GM23248 (cell line): Measurements from ENCODE around the gene ROM1. TPM values are rescaled to one million over a fixed set of nuclear protein-coding genes. Genes with fewer than 3 reads are reported as not detected.
A peak's percentile ranks its signal among the peaks of the same experiment; 100 is the strongest.

ENCODE experiments used
- DNase-seq: peaks from one replicate; pipeline ENCODE4 v3.0.0-alpha.2; 2015
- H2AFZ ChIP-seq: fragments of 200-600 bp; sonication (generic); 2 replicates; pipeline ENCODE4 v1.6.1; 2016; ENCODE audit warnings: antibody characterized with exemption
- H3F3A ChIP-seq: fragments of 200-600 bp; sonication (generic); 2 replicates; pipeline ENCODE4 v1.6.1; 2016; ENCODE audit warnings: mild to moderate bottlenecking, antibody characterized with exemption, mixed run types; ENCODE audit not compliant: insufficient read depth
- H3K27ac ChIP-seq: fragments of 200-600 bp; sonication (generic); 2 replicates; pipeline ENCODE4 v1.5.1; 2016; ENCODE audit warnings: mild to moderate bottlenecking
- H3K27me3 ChIP-seq: fragments of 200-600 bp; sonication (generic); replicated peaks from 2 replicates; pipeline ENCODE4 v1.6.1; 2016; ENCODE audit warnings: mild to moderate bottlenecking; ENCODE audit not compliant: insufficient read depth
- H3K36me3 ChIP-seq: fragments of 200-600 bp; sonication (generic); 2 replicates; pipeline ENCODE4 v1.6.1; 2016; ENCODE audit warnings: low read depth, mild to moderate bottlenecking
- H3K4me1 ChIP-seq: fragments of 200-600 bp; sonication (generic); 2 replicates; pipeline ENCODE4 v1.6.1; 2016; ENCODE audit warnings: mild to moderate bottlenecking; ENCODE audit not compliant: insufficient read depth
- H3K4me2 ChIP-seq: fragments of 200-600 bp; sonication (generic); one replicate; pipeline ENCODE4 v1.6.1; 2016; ENCODE audit warnings: mild to moderate bottlenecking; ENCODE audit not compliant: unreplicated experiment
- H3K4me3 ChIP-seq: fragments of 200-600 bp; sonication (generic); 2 replicates; pipeline ENCODE4 v1.5.1; 2016; ENCODE audit warnings: mild to moderate bottlenecking
- H3K79me2 ChIP-seq: fragments of 200-600 bp; sonication (generic); 2 replicates; pipeline ENCODE4 v1.6.1; 2016; ENCODE audit warnings: mild to moderate bottlenecking; ENCODE audit not compliant: insufficient read depth
- H3K9ac ChIP-seq: fragments of 200-600 bp; sonication (generic); 2 replicates; pipeline ENCODE4 v1.6.1; 2016; ENCODE audit warnings: mild to moderate bottlenecking
- H3K9me2 ChIP-seq: fragments of 200-600 bp; sonication (generic); 2 replicates; pipeline ENCODE4 v1.6.1; 2016; ENCODE audit warnings: mixed run types, mild to moderate bottlenecking, moderate library complexity; ENCODE audit not compliant: insufficient read depth
- H3K9me3 ChIP-seq: fragments of 200-600 bp; sonication (generic); one replicate; pipeline ENCODE4 v1.6.1; 2017; ENCODE audit warnings: low read depth
- H4K20me1 ChIP-seq: fragments of 200-600 bp; sonication (generic); 2 replicates; pipeline ENCODE4 v1.6.0; 2016; ENCODE audit not compliant: insufficient read depth
- EZH2 ChIP-seq: fragments of 200-600 bp; sonication (generic); IDR thresholded peaks from 2 replicates; pipeline ENCODE4 v1.6.1; 2018; ENCODE audit warnings: antibody characterized with exemption, mild to moderate bottlenecking; ENCODE audit not compliant: insufficient read depth, poor library complexity, severe bottlenecking
- EZH2phosphoT487 ChIP-seq: fragments of 200-600 bp; sonication (generic); IDR thresholded peaks from 2 replicates; pipeline ENCODE4 v1.6.1; 2018; ENCODE audit warnings: antibody characterized with exemption, moderate library complexity, mild to moderate bottlenecking, low read depth; ENCODE audit not compliant: insufficient read depth
- WGBS, 2 experiments: methylation state at CpG; one replicate each; pipeline ENCODE4 v1.1.6; 2015 to 2017; ENCODE audit warnings: low lambda C conversion rate in 2 of 2, low coverage in 1 of 2; ENCODE audit errors: missing lambda C conversion rate in 2 of 2; 5-methylcytosine and 5-hydroxymethylcytosine counted together
- in situ Hi-C: fragments of 300-500 bp; cut with MboI; formaldehyde crosslinking; loops from 2 replicates; pipeline ENCODE4 v1.15.0; 2020
- polyA plus RNA-seq: library from polyadenylated mRNA; unstranded; fragments of >200 nt; fragmentation: Nextera tagmentation; extraction: Ambion mirVana; gene quantifications from 2 replicates; pipeline ENCODE4 v1.2.1, GENCODE V29; 2016
- total RNA-seq: library from RNA; depleted of rRNA; stranded (reverse); fragments of >200 nt; shearing (Covaris generic); gene quantifications from 2 replicates; pipeline ENCODE4 v1.2.3, GENCODE V29; 2014

The ROM1 gene
- total and polyA plus RNA-seq, 2 experiments from 2014 or later = 5.4 to 6.5 TPM

GRCh38 chr11:62588966-62589637 is 24.0 kb upstream of the ROM1 start:
- H3K79me2 ChIP-seq = peaks cover 65% of the 10 kb centered on the region
- no peaks in the 10 kb centered on the region for H3K9me3 ChIP-seq
- H3K4me2 ChIP-seq = no peak overlapping the region
- H4K20me1 ChIP-seq = no peaks in the 10 kb centered on the region
- H3K9me2 ChIP-seq = no peaks in the 10 kb centered on the region
- H3K36me3 ChIP-seq = peaks cover 11% of the 10 kb centered on the region; the same call in 1 of the 2 replicates
- DNase-seq = peak; percentile 66
- peak overlapping the region; percentile 33; the same call in 1 of the 2 replicates for H3K27ac ChIP-seq
- in situ Hi-C loops = no loop called here
- TF ChIP-seq EZH2phosphoT487 (no peak), EZH2 (no peak)
- H2AFZ ChIP-seq = no peak overlapping the region
- no peak overlapping the region for H3K4me3 ChIP-seq
- peak overlapping the region; percentile 25; the same call in 1 of the 2 replicates for H3K9ac ChIP-seq
- H3F3A ChIP-seq = peaks cover 26% of the 10 kb centered on the region
- no peaks in the 10 kb centered on the region for H3K27me3 ChIP-seq
- H3K4me1 ChIP-seq = 0 out of 2 replicates have a peak, but pooled peaks cover 20% of the 10 kb centered on the region
- WGBS, 2 experiments = 56 to 61% methylated on average over 18 of the region's 18 CpGs

GRCh38 chr11:62591448-62592145 is 21.5 kb upstream of the ROM1 start, which contains the start of gene TUT1:
Gene TUT1, minus strand, starts transcription at chr11:62591523. Its CDS starts 38 bp downstream, at chr11:62591485.
- in situ Hi-C loops = no loop called here
- Histone ChIP-seq H3K9me3 (no peaks in the 10 kb centered on the region), H3K9me2 (no peaks in the 10 kb centered on the region), H2AFZ (peak within 1 kb of the TSS; percentile 87), H3K27ac (peak within 1 kb of the TSS; percentile 88), H4K20me1 (no peaks in the 10 kb centered on the region), H3K4me2 (peak within 1 kb of the TSS; percentile 91), H3K9ac (peak within 1 kb of the TSS; percentile 95), H3K36me3 (peaks cover 11% of the 10 kb centered on the region; the same call in 1 of the 2 replicates), H3K4me3 (peak within 1 kb of the TSS; percentile 94), H3K4me1 (0 out of 2 replicates have a peak, but pooled peaks cover 20% of the 10 kb centered on the region), H3F3A (peaks cover 43% of the 10 kb centered on the region), H3K27me3 (no peaks in the 10 kb centered on the region), H3K79me2 (peaks cover 61% of the 10 kb centered on the region)
- TF ChIP-seq EZH2phosphoT487 (no peak), EZH2 (no peak)
- WGBS, 2 experiments = 0 to 1% methylated on average over 58 of the region's 58 CpGs
- peak; percentile 99 for DNase-seq

- Histone ChIP-seq H3F3A (peaks cover 43% of the 10 kb centered on the region), H3K9me2 (no peaks in the 10 kb centered on the region), H3K4me3 (peak overlapping the region; percentile 94), H3K27ac (peak overlapping the region; percentile 75), H3K4me1 (0 out of 2 replicates have a peak, but pooled peaks cover 20% of the 10 kb centered on the region), H3K36me3 (peaks cover 12% of the 10 kb centered on the region), H4K20me1 (no peaks in the 10 kb centered on the region), H3K79me2 (peaks cover 61% of the 10 kb centered on the region), H3K9me3 (no peaks in the 10 kb centered on the region), H2AFZ (peak overlapping the region; percentile 76), H3K4me2 (peak overlapping the region; percentile 91), H3K9ac (peak overlapping the region; percentile 75), H3K27me3 (no peaks in the 10 kb centered on the region)
- no peak for DNase-seq
- in situ Hi-C loops = no loop called here
- WGBS, 2 experiments = 13% methylated on average over 17 of the region's 17 CpGs
- no peak for TF ChIP-seq EZH2phosphoT487
- TF ChIP-seq EZH2 = no peak
Measured at GRCh38 chr11:62592146-62592815, 20.8 kb upstream of the ROM1 start.

DNA sequence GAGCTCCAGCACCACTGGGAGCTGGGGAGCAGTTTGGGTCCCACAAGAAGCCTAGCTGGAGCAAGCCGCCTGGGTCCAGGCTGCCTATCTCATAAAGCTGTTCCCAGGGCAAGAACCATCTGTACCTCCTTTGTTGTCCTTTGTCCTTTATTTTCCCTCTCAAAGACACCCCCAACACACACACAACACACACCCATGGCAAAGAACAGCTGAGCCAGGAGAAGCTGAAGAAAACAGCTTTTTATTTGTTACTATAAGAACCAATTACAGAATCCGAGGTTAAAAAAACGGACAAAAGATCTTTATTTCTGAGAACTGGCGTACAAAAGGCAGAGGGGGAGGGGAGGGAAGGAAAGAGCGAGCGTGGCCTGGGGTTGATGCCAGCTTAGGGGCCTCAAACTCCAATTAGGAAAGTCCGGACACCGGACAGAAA is 20.1 kb upstream of the ROM1 start:
- H3K9me2 ChIP-seq = no peaks in the 10 kb centered on the region
- H3K4me1 ChIP-seq = 0 out of 2 replicates have a peak, but pooled peaks cover 20% of the 10 kb centered on the region
- in situ Hi-C loops = no loop called here
- no peak overlapping the region for H2AFZ ChIP-seq
- TF ChIP-seq EZH2 = no peak
- TF ChIP-seq EZH2phosphoT487 = no peak
- no peak overlapping the region for H3K4me2 ChIP-seq
- WGBS, 2 experiments = 93 to 97% methylated on average over 5 to 8 of the region's 8 CpGs
- no peaks in the 10 kb centered on the region for H4K20me1 ChIP-seq
- H3F3A ChIP-seq = peaks cover 41% of the 10 kb centered on the region
- H3K27ac ChIP-seq = peak overlapping the region; percentile 75; the same call in 1 of the 2 replicates
- H3K9ac ChIP-seq = no peak overlapping the region
- DNase-seq = no peak
- H3K79me2 ChIP-seq = peaks cover 61% of the 10 kb centered on the region
- peaks cover 13% of the 10 kb centered on the region for H3K36me3 ChIP-seq
- H3K4me3 ChIP-seq = no peak overlapping the region
- no peaks in the 10 kb centered on the region for H3K9me3 ChIP-seq
- H3K27me3 ChIP-seq = no peaks in the 10 kb centered on the region
